B cell (primary cell): Measurements from ENCODE around the gene TRAM1L1. TPM values are rescaled to one million over a fixed set of nuclear protein-coding genes. Genes with fewer than 3 reads are reported as not detected.

Source experiments
- ATAC-seq: fragments of 200-7000 bp; cut with Tn5 transposase; one replicate; pipeline ENCODE4 v1.10.0; 2021; ENCODE audit warnings: low read depth, mild to moderate bottlenecking, moderate number of reproducible peaks, moderate library complexity
- CTCF ChIA-PET: fragments of 350-600 bp; sonication (Branson Sonifier 250); formaldehyde crosslinking; loops from one replicate; lab custom pipeline; 2021; ENCODE audit warnings: antibody characterized with exemption, inconsistent platforms; lab: Charles Lee
- POLR2A ChIA-PET: fragments of 350-600 bp; sonication (Branson Sonifier 250); formaldehyde crosslinking; loops from one replicate; lab custom pipeline; 2021; ENCODE audit warnings: antibody characterized with exemption; lab: Charles Lee
- DNase-seq: peaks from one replicate; pipeline ENCODE4 v3.0.0; 2013
- H2AFZ ChIP-seq: 2 replicates; pipeline ENCODE4 v1.6.1; 2012; ENCODE audit warnings: mild to moderate bottlenecking, low read depth, low read length; ENCODE audit not compliant: insufficient read depth, poor library complexity, severe bottlenecking
- H3K27ac ChIP-seq, 2 donors: 1 replicate in 1 of 2; 2 replicates in 1 of 2; pipeline ENCODE4 v1.5.1; 2012 to 2013; ENCODE audit warnings: low read length in 2 of 2, mild to moderate bottlenecking in 2 of 2, moderate library complexity in 1 of 2
- H3K27me3 ChIP-seq, 4 experiments: fragments of 200-600 bp in 1 of 4; sonication (generic) in 1 of 4; replicated peaks in 1 of 4; 1 replicate in 2 of 4; 2 replicates in 2 of 4; pipeline versions ENCODE4 v1.6.1 to v1.7.0; 2013 to 2016; ENCODE audit warnings: low read length in 3 of 4, mild to moderate bottlenecking in 2 of 4, mixed read lengths in 1 of 4, moderate library complexity in 1 of 4; ENCODE audit not compliant: insufficient read depth in 4 of 4, control insufficient read depth in 3 of 4; ENCODE audit errors: control extremely low read depth in 1 of 4
- H3K36me3 ChIP-seq, 2 experiments: replicated peaks in 1 of 2; 1 replicate in 1 of 2; 2 replicates in 1 of 2; pipeline versions ENCODE4 v1.6.1 to v1.7.1; 2013; ENCODE audit warnings: low read length in 1 of 2; ENCODE audit not compliant: insufficient read depth in 2 of 2, control insufficient read depth in 1 of 2; ENCODE audit errors: control extremely low read depth in 1 of 2, extremely low read depth in 1 of 2
- H3K4me1 ChIP-seq, 2 donors: fragments of 200-600 bp in 1 of 2; sonication (generic) in 1 of 2; 1 replicate in 1 of 2; 2 replicates in 1 of 2; pipeline versions ENCODE4 v1.5.1 to v1.6.1; 2013 to 2017; ENCODE audit warnings: low read length in 2 of 2; ENCODE audit not compliant: control insufficient read depth in 2 of 2, insufficient read depth in 2 of 2
- H3K4me2 ChIP-seq: replicated peaks from 2 replicates; pipeline ENCODE3; 2012; ENCODE audit warnings: mild to moderate bottlenecking, low read depth, low read length; ENCODE audit not compliant: poor library complexity, severe bottlenecking
- H3K4me3 ChIP-seq, 5 experiments: fragments of 200-600 bp in 1 of 5; sonication (generic) in 1 of 5; 1 replicate in 3 of 5; 2 replicates in 2 of 5; pipeline versions ENCODE4 v1.5.1 to v1.7.0; 2011 to 2016; ENCODE audit warnings: low read length in 4 of 5, mild to moderate bottlenecking in 4 of 5, low read depth in 2 of 5, control low read depth in 1 of 5, moderate library complexity in 1 of 5; ENCODE audit not compliant: insufficient read depth in 1 of 5; ENCODE audit errors: control extremely low read depth in 1 of 5, extremely low read depth in 1 of 5
- H3K79me2 ChIP-seq: fragments of 200-600 bp; sonication (generic); one replicate; pipeline ENCODE4 v1.6.0; 2016; ENCODE audit warnings: low read length; ENCODE audit not compliant: control insufficient read depth, insufficient read depth
- H3K9ac ChIP-seq: fragments of 200-600 bp; sonication (generic); 2 replicates; pipeline ENCODE4 v1.6.1; 2017; ENCODE audit warnings: mild to moderate bottlenecking, low read length, moderate library complexity
- H3K9me3 ChIP-seq, 3 donors: one replicate each; pipeline versions ENCODE4 v1.6.1 to v1.7.1; 2013; ENCODE audit warnings: low read length in 2 of 3; ENCODE audit not compliant: control insufficient read depth in 2 of 3, insufficient read depth in 1 of 3; ENCODE audit errors: control extremely low read depth in 1 of 3
- H4K20me1 ChIP-seq: 2 replicates; pipeline ENCODE4 v1.6.0; 2012; ENCODE audit warnings: mild to moderate bottlenecking, low read length; ENCODE audit not compliant: insufficient read depth, control insufficient read depth, poor library complexity, severe bottlenecking
- H3K27ac Mint-ChIP-seq: one replicate; pipeline ENCODE4 v1.8.0; 2021; ENCODE audit warnings: mixed read lengths
- H3K27me3 Mint-ChIP-seq: one replicate; pipeline ENCODE4 v1.8.0; 2021; ENCODE audit warnings: mixed read lengths
- H3K4me1 Mint-ChIP-seq: one replicate; pipeline ENCODE4 v1.8.0; 2021; ENCODE audit warnings: mixed read lengths
- H3K4me3 Mint-ChIP-seq: one replicate; pipeline ENCODE4 v1.8.0; 2021; ENCODE audit warnings: mixed read lengths
- H3K9me3 Mint-ChIP-seq: one replicate; pipeline ENCODE4 v1.8.0; 2022; ENCODE audit warnings: mixed read lengths; ENCODE audit not compliant: insufficient read depth
- EZH2 ChIP-seq: IDR thresholded peaks from 2 replicates; pipeline ENCODE4 v1.6.1; 2012; ENCODE audit warnings: borderline replicate concordance, low read depth, mild to moderate bottlenecking, moderate library complexity, low read length; ENCODE audit not compliant: insufficient read depth, poor library complexity, severe bottlenecking
- WGBS: methylation state at CpG from one replicate; pipeline ENCODE4 v1.1.5; 2013; ENCODE audit warnings: missing lambda C conversion rate; ENCODE audit not compliant: insufficient coverage; 5-methylcytosine and 5-hydroxymethylcytosine counted together
- intact Hi-C: fragments of 100-400 bp; cut with micrococcal nuclease; formaldehyde crosslinking; loops from one replicate; pipeline ENCODE4 v1.10.0; 2022
- polyA plus RNA-seq: library from polyadenylated mRNA; depleted of rRNA; stranded (reverse); fragments of >200 nt; gene quantifications from 2 replicates; pipeline ENCODE4 v1.2.3, GENCODE V29; 2012
- total RNA-seq, 2 donors: library from RNA; stranded (reverse); fragments of 120-200 nt in 1 of 2; gene quantifications; 1 replicate in 1 of 2; 2 replicates in 1 of 2; pipeline versions ENCODE4 v1.2.3 to v1.2.4, GENCODE V29; 2013 to 2022
- TF ChIP-seq, protein P1 (sequence below): fragments of 200-600 bp; IDR thresholded peaks from one replicate; pipeline ENCODE4 v1.8.0; 2022; ENCODE audit warnings: antibody characterized with exemption, mild to moderate bottlenecking

The TRAM1L1 gene
- total and polyA plus RNA-seq, 2 donors (not counting 1 experiment from before 2014, with no cell fraction given): not detected

DNA sequence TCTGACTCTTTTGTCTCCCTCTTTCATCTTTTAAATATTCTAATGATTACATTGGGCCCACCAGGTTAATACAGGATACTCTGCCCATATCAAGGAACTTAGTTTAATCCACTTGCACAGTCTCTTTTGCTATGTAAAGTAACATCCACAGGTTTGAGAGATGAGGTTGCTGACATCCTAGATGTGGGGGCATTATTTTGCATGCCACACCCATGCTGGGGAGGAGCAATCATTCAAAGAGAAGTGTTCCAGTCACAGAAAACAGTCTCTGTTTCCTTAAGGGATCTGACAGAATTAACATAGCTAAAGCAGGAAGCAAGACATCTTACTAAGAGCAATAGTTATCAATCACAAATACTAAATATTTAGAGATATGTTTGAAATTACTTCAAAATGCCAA is 11.5 kb upstream of the TRAM1L1 start:
- Mint-ChIP-seq H3K4me1 (no peaks in the 10 kb centered on the region), H3K4me3 (no peak overlapping the region), H3K27me3 (no peaks in the 10 kb centered on the region), H3K9me3 (no peaks in the 10 kb centered on the region), H3K27ac (no peak overlapping the region)
- Histone ChIP-seq H3K36me3 (no peaks in the 10 kb centered on the region), H3K4me2 (no peak overlapping the region), H3K27ac (no peak overlapping the region), H3K9ac (no peak overlapping the region), H4K20me1 (no peaks in the 10 kb centered on the region), H2AFZ (no peak overlapping the region), H3K27me3 (no peaks in the 10 kb centered on the region), H3K79me2 (no peaks in the 10 kb centered on the region), H3K4me1 (no peaks in the 10 kb centered on the region), H3K4me3 (no peak overlapping the region), H3K9me3 (no peaks in the 10 kb centered on the region)
- TF ChIP-seq, protein P1, sequence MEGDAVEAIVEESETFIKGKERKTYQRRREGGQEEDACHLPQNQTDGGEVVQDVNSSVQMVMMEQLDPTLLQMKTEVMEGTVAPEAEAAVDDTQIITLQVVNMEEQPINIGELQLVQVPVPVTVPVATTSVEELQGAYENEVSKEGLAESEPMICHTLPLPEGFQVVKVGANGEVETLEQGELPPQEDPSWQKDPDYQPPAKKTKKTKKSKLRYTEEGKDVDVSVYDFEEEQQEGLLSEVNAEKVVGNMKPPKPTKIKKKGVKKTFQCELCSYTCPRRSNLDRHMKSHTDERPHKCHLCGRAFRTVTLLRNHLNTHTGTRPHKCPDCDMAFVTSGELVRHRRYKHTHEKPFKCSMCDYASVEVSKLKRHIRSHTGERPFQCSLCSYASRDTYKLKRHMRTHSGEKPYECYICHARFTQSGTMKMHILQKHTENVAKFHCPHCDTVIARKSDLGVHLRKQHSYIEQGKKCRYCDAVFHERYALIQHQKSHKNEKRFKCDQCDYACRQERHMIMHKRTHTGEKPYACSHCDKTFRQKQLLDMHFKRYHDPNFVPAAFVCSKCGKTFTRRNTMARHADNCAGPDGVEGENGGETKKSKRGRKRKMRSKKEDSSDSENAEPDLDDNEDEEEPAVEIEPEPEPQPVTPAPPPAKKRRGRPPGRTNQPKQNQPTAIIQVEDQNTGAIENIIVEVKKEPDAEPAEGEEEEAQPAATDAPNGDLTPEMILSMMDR: no peak
- no peak for TF ChIP-seq EZH2
- ChIA-PET POLR2A (no interaction called here), CTCF (no interaction called here)
- no peak for ATAC-seq
- DNase-seq: no peak
- intact Hi-C loops: no loop called here

DNA sequence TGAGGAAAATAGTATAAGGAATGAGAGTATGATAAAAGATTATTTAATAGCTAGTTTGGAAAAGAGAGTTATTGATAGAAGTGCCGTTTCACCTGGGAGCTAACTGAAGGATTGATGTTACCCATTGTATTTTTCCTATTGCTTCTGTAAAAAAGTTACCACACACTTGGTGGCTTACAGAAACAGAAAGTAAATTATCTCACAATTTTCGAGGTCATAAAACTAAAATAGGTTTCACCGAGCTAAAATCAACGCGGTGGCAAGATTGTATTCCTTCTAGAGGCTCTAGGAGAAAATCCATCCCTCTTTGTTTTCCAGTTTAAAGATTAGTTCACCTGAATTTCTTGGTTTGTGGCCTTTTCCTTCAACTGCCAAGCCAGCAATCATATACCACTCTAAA is 11.1 kb upstream of the TRAM1L1 start:
- H3K4me1 ChIP-seq: no peaks in the 10 kb centered on the region
- Mint-ChIP-seq H3K9me3 (no peaks in the 10 kb centered on the region), H3K4me1 (no peaks in the 10 kb centered on the region), H3K27me3 (no peaks in the 10 kb centered on the region), H3K27ac (no peak overlapping the region), H3K4me3 (no peak overlapping the region)
- WGBS: 81% methylated on average over 5 of the region's 5 CpGs
- DNase-seq (no peak), ATAC-seq (no peak)
- no peak overlapping the region for H3K9ac ChIP-seq
- POLR2A ChIA-PET: no interaction called here
- no peak overlapping the region for H2AFZ ChIP-seq
- no peak overlapping the region for H3K27ac ChIP-seq
- no peaks in the 10 kb centered on the region for H3K9me3 ChIP-seq
- no peak for TF ChIP-seq EZH2
- TF ChIP-seq, protein P1: no peak
- H3K4me2 ChIP-seq: no peak overlapping the region
- H3K79me2 ChIP-seq: no peaks in the 10 kb centered on the region
- no peaks in the 10 kb centered on the region for H4K20me1 ChIP-seq
- intact Hi-C loops: no loop called here
- H3K4me3 ChIP-seq: no peak overlapping the region
- H3K36me3 ChIP-seq: no peaks in the 10 kb centered on the region
- H3K27me3 ChIP-seq: no peaks in the 10 kb centered on the region
- CTCF ChIA-PET: no interaction called here
